ENCODE measurements around the gene CDKN2C. TPM values are rescaled to one million over a fixed set of nuclear protein-coding genes. Genes with fewer than 3 reads are reported as not detected.
"Not testable (repeated sequence)": the region's sequence is repeated elsewhere in the genome, so short reads cannot be mapped to it uniquely, and the experiment has no call there.

CDKN2C gene
- total RNA-seq, 1 experiment from 2014 or later = 49.2 TPM

DNA sequence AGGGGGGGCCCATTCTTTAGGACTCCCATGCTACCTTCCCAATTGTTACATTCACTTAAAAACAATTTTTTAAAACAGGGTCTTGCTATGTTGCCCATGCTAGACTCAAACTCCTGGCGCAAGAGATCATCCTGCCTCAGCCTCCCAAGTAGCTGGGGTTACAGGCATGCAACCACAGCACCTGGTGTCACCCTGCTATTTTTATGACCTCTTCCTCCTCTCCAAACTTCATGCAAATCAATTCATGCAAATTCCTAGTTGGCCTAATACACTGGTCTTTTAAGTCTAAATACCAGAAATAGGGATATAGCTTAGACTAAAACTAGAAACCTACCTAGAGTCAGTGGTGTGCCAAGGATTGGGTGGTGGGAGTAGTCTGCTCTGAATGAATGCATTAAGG, 30.1 kb downstream of the CDKN2C start:
- CTCF ChIA-PET = no interaction called here

GRCh38 chr1:51000651-51001050, 30.6 kb downstream of the CDKN2C start:
- Histone ChIP-seq H3K4me2 (ENCODE audit: low read length) (no peak overlapping the region), H3K27ac (ENCODE audit: low read length) (no peak overlapping the region), H3K79me2 (ENCODE audit: low read length) (no peaks in the 10 kb centered on the region), H3K27me3 (ENCODE audit: low read length) (no peaks in the 10 kb centered on the region), H3K36me3 (ENCODE audit: low read depth, low read length) (no peaks in the 10 kb centered on the region), H3K4me3 (ENCODE audit: low read length) (no peak overlapping the region), H3F3A (ENCODE audit: low read length, unreplicated experiment) (no peaks in the 10 kb centered on the region), H3K9me2 (replicated peaks; ENCODE audit: low read length) (no peaks in the 10 kb centered on the region), H3K9me3 (ENCODE audit: low read length) (no peaks in the 10 kb centered on the region), H3K4me1 (ENCODE audit: insufficient read depth, low read length) (no peaks in the 10 kb centered on the region), H4K20me1 (ENCODE audit: low read length) (no peaks in the 10 kb centered on the region), H3K9ac (ENCODE audit: low read length) (no peak overlapping the region), H2AFZ (ENCODE audit: low read length) (no peak overlapping the region)
- no peak for DNase-seq
- no peak for ATAC-seq
- intact Hi-C loops (cut with micrococcal nuclease) = no loop called here
- TF ChIP-seq EZH2 (IDR thresholded peaks at IDR 0.05; ENCODE audit: low read length, unreplicated experiment) = no peak
- TF ChIP-seq, protein P1, sequence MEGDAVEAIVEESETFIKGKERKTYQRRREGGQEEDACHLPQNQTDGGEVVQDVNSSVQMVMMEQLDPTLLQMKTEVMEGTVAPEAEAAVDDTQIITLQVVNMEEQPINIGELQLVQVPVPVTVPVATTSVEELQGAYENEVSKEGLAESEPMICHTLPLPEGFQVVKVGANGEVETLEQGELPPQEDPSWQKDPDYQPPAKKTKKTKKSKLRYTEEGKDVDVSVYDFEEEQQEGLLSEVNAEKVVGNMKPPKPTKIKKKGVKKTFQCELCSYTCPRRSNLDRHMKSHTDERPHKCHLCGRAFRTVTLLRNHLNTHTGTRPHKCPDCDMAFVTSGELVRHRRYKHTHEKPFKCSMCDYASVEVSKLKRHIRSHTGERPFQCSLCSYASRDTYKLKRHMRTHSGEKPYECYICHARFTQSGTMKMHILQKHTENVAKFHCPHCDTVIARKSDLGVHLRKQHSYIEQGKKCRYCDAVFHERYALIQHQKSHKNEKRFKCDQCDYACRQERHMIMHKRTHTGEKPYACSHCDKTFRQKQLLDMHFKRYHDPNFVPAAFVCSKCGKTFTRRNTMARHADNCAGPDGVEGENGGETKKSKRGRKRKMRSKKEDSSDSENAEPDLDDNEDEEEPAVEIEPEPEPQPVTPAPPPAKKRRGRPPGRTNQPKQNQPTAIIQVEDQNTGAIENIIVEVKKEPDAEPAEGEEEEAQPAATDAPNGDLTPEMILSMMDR (conservative IDR thresholded peaks at IDR 0.05; ENCODE audit: low read depth, low read length) = no peak
- no peak for TF ChIP-seq EZH2phosphoT487 (IDR thresholded peaks at IDR 0.05; ENCODE audit: borderline replicate concordance, low read length)
- ChIA-PET CTCF (no interaction called here), POLR2A (ENCODE audit: unreplicated experiment) (no interaction called here)
- BruUV-seq (replicated peaks) = no TSS peak

More for the DNA sequence above, 30.1 kb downstream of the CDKN2C start:
- H3K79me2 ChIP-seq (ENCODE audit: low read length) = no peaks in the 10 kb centered on the region
- DNase-seq (no peak), ATAC-seq (no peak)
- H3K27me3 ChIP-seq (ENCODE audit: low read length) = no peaks in the 10 kb centered on the region
- TF ChIP-seq EZH2 (IDR thresholded peaks at IDR 0.05; ENCODE audit: low read length, unreplicated experiment) = no peak
- TF ChIP-seq, protein P1 (conservative IDR thresholded peaks at IDR 0.05; ENCODE audit: low read depth, low read length) = no peak
- no peak for TF ChIP-seq EZH2phosphoT487 (IDR thresholded peaks at IDR 0.05; ENCODE audit: borderline replicate concordance, low read length)
- POLR2A ChIA-PET (ENCODE audit: unreplicated experiment) = no interaction called here
- no peaks in the 10 kb centered on the region for H4K20me1 ChIP-seq (ENCODE audit: low read length)
- no peak overlapping the region for H3K4me2 ChIP-seq (ENCODE audit: low read length)
- no peaks in the 10 kb centered on the region for H3K9me2 ChIP-seq (replicated peaks; ENCODE audit: low read length)
- H3K9ac ChIP-seq (ENCODE audit: low read length) = no peak overlapping the region
- no TSS peak for BruUV-seq (replicated peaks)
- no peak overlapping the region for H3K4me3 ChIP-seq (ENCODE audit: low read length)
- H3K9me3 ChIP-seq (ENCODE audit: low read length) = no peaks in the 10 kb centered on the region
- intact Hi-C loops (cut with micrococcal nuclease) = no loop called here
- no peak overlapping the region for H2AFZ ChIP-seq (ENCODE audit: low read length)
- no peaks in the 10 kb centered on the region for H3F3A ChIP-seq (ENCODE audit: low read length, unreplicated experiment)
- H3K4me1 ChIP-seq (ENCODE audit: insufficient read depth, low read length) = no peaks in the 10 kb centered on the region
- H3K27ac ChIP-seq (ENCODE audit: low read length) = no peak overlapping the region
- no peaks in the 10 kb centered on the region for H3K36me3 ChIP-seq (ENCODE audit: low read depth, low read length)

DNA sequence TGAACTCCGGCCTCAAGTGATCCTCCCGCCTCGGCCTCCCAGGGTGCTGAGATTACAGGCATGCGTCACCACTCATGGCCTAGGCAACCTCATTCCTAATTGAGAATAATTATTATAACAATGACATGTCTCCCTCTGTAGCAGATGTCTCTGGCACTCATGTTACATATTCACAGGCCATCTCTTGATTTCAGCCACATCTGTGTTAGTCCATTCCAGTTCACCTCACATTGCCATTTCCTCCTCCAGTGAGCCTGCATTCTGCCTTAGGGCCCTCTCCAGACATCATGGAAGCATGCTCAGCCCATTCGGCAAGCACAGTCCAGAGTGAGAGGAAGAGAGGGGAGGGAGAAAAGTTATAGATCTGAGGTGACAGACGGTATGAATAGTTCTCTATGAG, 32.5 kb downstream of the CDKN2C start:
- no peak overlapping the region for H2AFZ ChIP-seq (ENCODE audit: low read length)
- H3K4me2 ChIP-seq (ENCODE audit: low read length) = no peak overlapping the region
- TF ChIP-seq EZH2phosphoT487 (IDR thresholded peaks at IDR 0.05; ENCODE audit: borderline replicate concordance, low read length) = no peak
- TF ChIP-seq, protein P1 (conservative IDR thresholded peaks at IDR 0.05; ENCODE audit: low read depth, low read length) = no peak
- H3F3A ChIP-seq (ENCODE audit: low read length, unreplicated experiment) = no peaks in the 10 kb centered on the region
- DNase-seq (no peak), ATAC-seq (no peak)
- CTCF ChIA-PET = no interaction called here
- H3K79me2 ChIP-seq (ENCODE audit: low read length) = no peaks in the 10 kb centered on the region
- H3K4me3 ChIP-seq (ENCODE audit: low read length) = no peak overlapping the region
- no peaks in the 10 kb centered on the region for H3K9me2 ChIP-seq (replicated peaks; ENCODE audit: low read length)
- H3K4me1 ChIP-seq (ENCODE audit: insufficient read depth, low read length) = no peaks in the 10 kb centered on the region
- H3K36me3 ChIP-seq (ENCODE audit: low read depth, low read length) = no peaks in the 10 kb centered on the region
- H3K9ac ChIP-seq (ENCODE audit: low read length) = no peak overlapping the region
- POLR2A ChIA-PET (ENCODE audit: unreplicated experiment) = interaction anchor here (0.6 kb wide), 1 partner anchor 235 kb away, joined by 3 read pairs; no protein-coding TSS in a partner anchor
- BruUV-seq (replicated peaks) = no TSS peak
- no peaks in the 10 kb centered on the region for H4K20me1 ChIP-seq (ENCODE audit: low read length)
- H3K9me3 ChIP-seq (ENCODE audit: low read length) = no peaks in the 10 kb centered on the region
- no peaks in the 10 kb centered on the region for H3K27me3 ChIP-seq (ENCODE audit: low read length)
- no peak overlapping the region for H3K27ac ChIP-seq (ENCODE audit: low read length)
- intact Hi-C loops (cut with micrococcal nuclease) = no loop called here

DNA sequence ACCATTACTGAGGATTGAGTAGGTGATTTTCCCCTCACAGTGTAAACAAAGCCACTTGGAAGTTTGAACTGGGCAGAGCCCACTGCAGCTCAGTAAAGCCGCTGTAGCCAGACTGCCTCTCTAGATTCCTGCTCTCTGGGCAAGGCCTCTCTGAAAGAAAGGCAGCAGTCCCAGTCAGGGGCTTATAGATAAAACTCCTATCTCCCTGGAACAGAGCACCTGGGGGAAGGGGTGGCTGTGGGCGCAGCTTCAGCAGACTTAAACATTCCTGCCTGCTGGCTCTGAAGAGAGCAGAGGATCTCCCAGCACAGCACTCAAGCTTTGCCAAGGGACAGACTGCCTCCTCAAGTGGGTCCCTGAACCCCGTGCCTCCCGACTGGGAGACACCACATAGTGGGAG, 35.5 kb downstream of the CDKN2C start:
- H3K9me2 ChIP-seq (replicated peaks; ENCODE audit: low read length); H4K20me1 ChIP-seq (ENCODE audit: low read length); H3K9ac ChIP-seq (ENCODE audit: low read length); H3K79me2 ChIP-seq (ENCODE audit: low read length); H3K4me3 ChIP-seq (ENCODE audit: low read length); H3K36me3 ChIP-seq (ENCODE audit: low read depth, low read length); H3K9me3 ChIP-seq (ENCODE audit: low read length); ATAC-seq; intact Hi-C loops (cut with micrococcal nuclease); H3K4me2 ChIP-seq (ENCODE audit: low read length); CTCF ChIA-PET; H2AFZ ChIP-seq (ENCODE audit: low read length); DNase-seq; H3K27me3 ChIP-seq (ENCODE audit: low read length); H3F3A ChIP-seq (ENCODE audit: low read length, unreplicated experiment); POLR2A ChIA-PET (ENCODE audit: unreplicated experiment); BruUV-seq (replicated peaks); H3K4me1 ChIP-seq (ENCODE audit: insufficient read depth, low read length); H3K27ac ChIP-seq (ENCODE audit: low read length): not testable (repeated sequence)
